ENCODE data around the gene CDC25B.

- TF ChIP-seq REST (IDR thresholded peaks at IDR 0.05; ENCODE audit: insufficient read depth in 1 of 2, low read depth in 2 of 2, low read length in 2 of 2) (no peak), SIN3A (IDR thresholded peaks at IDR 0.05; ENCODE audit: borderline replicate concordance, insufficient read depth, low read length) (no peak), POLR2AphosphoS5 (IDR thresholded peaks at IDR 0.05; ENCODE audit: low read depth, low read length) (no peak), TAF1 (IDR thresholded peaks at IDR 0.05; ENCODE audit: borderline replicate concordance, insufficient read depth, low read length) (no peak)
Observed at GRCh38 chr20:3802524-3803239, 6.6 kb downstream of the CDC25B start.
